Smooth muscle cell (in vitro differentiated cells): ENCODE data around the gene FA2H. TPM values are rescaled to one million over a fixed set of nuclear protein-coding genes. Genes with fewer than 3 reads are reported as not detected.

Experiments
- DNase-seq: peaks from one replicate; lab custom pipeline; 2025; ENCODE audit not compliant: unreplicated experiment; lab: John Stamatoyannopoulos, UW
- H2AFZ ChIP-seq: fragments of 200-600 bp; sonication (generic); 2 replicates; pipeline ENCODE4 v1.6.0; 2016; ENCODE audit warnings: antibody characterized with exemption, low read depth, mild to moderate bottlenecking
- H3F3A ChIP-seq: fragments of 200-600 bp; sonication (generic); 2 replicates; pipeline ENCODE4 v1.6.0; 2017; ENCODE audit warnings: antibody characterized with exemption, low read depth
- H3K27ac ChIP-seq: fragments of 200-600 bp; sonication (generic); 2 replicates; pipeline ENCODE4 v1.5.1; 2016; ENCODE audit warnings: low read depth, mild to moderate bottlenecking
- H3K27me3 ChIP-seq: fragments of 200-600 bp; sonication (generic); 2 replicates; pipeline ENCODE4 v1.6.1; 2016; ENCODE audit warnings: low read depth, mild to moderate bottlenecking
- H3K36me3 ChIP-seq: fragments of 200-600 bp; sonication (generic); 2 replicates; pipeline ENCODE4 v1.5.1; 2016; ENCODE audit warnings: low read depth
- H3K4me1 ChIP-seq: fragments of 200-600 bp; sonication (generic); 2 replicates; pipeline ENCODE4 v1.5.1; 2016; ENCODE audit warnings: low read depth
- H3K4me2 ChIP-seq: fragments of 200-600 bp; sonication (generic); 2 replicates; pipeline ENCODE4 v1.6.0; 2016; ENCODE audit warnings: mild to moderate bottlenecking
- H3K4me3 ChIP-seq: fragments of 200-600 bp; sonication (generic); 2 replicates; pipeline ENCODE4 v1.5.1; 2016; ENCODE audit warnings: mild to moderate bottlenecking
- H3K79me2 ChIP-seq: fragments of 200-600 bp; sonication (generic); 2 replicates; pipeline ENCODE4 v1.6.0; 2016; ENCODE audit warnings: low read depth, mild to moderate bottlenecking
- H3K9ac ChIP-seq: fragments of 200-600 bp; sonication (generic); 2 replicates; pipeline ENCODE4 v1.6.0; 2016; ENCODE audit warnings: low read depth
- H3K9me3 ChIP-seq: fragments of 200-600 bp; sonication (generic); replicated peaks from 2 replicates; pipeline ENCODE4 v1.5.1; 2016; ENCODE audit warnings: low read depth
- H4K20me1 ChIP-seq: fragments of 200-600 bp; sonication (generic); 2 replicates; pipeline ENCODE4 v1.6.0; 2016; ENCODE audit warnings: low read depth
- CTCF ChIP-seq: fragments of 200-600 bp; sonication (generic); IDR thresholded peaks from 2 replicates; pipeline ENCODE4 v1.5.1; 2017; ENCODE audit warnings: borderline replicate concordance, mild to moderate bottlenecking, antibody characterized with exemption; ENCODE audit not compliant: insufficient read depth, poor library complexity, severe bottlenecking
- WGBS: methylation state at CpG from one replicate; pipeline ENCODE4 v1.1.7; 2016; ENCODE audit warnings: low lambda C conversion rate; 5-methylcytosine and 5-hydroxymethylcytosine counted together
- polyA plus RNA-seq: library from polyadenylated mRNA; unstranded; fragments of >200 nt; fragmentation: Nextera tagmentation; extraction: Ambion mirVana; gene quantifications from 2 replicates; pipeline ENCODE4 v1.2.1, GENCODE V29; 2016
- total RNA-seq: library from RNA; depleted of rRNA; stranded (reverse); fragments of >200 nt; gene quantifications from 2 replicates; pipeline ENCODE4 v1.2.3, GENCODE V29; 2014

FA2H gene
- total and polyA plus RNA-seq, 2 experiments from 2014 or later, result not detected

- H3F3A ChIP-seq, result no peaks in the 10 kb centered on the region
- no peaks in the 10 kb centered on the region for H3K4me1 ChIP-seq
- 92% methylated on average over 8 of the region's 8 CpGs for WGBS
- H3K79me2 ChIP-seq, result no peaks in the 10 kb centered on the region
- no peaks in the 10 kb centered on the region for H4K20me1 ChIP-seq
- no peak overlapping the region for H2AFZ ChIP-seq
- TF ChIP-seq CTCF, result no peak
- no peaks in the 10 kb centered on the region for H3K36me3 ChIP-seq
- H3K27ac ChIP-seq, result no peak overlapping the region
- DNase-seq, result no peak
- H3K9ac ChIP-seq, result no peak overlapping the region
- no peak overlapping the region for H3K4me2 ChIP-seq
- no peak overlapping the region for H3K4me3 ChIP-seq
- H3K9me3 ChIP-seq, result no peaks in the 10 kb centered on the region
- H3K27me3 ChIP-seq, result peaks cover 30% of the 10 kb centered on the region
Observed at GRCh38 chr16:74778646-74779045, 4.0 kb upstream of the FA2H start.

GRCh38 chr16:74776926-74777325 lies 2.3 kb upstream of the FA2H start:
- no peaks in the 10 kb centered on the region for H3K4me1 ChIP-seq
- DNase-seq, result no peak
- TF ChIP-seq CTCF, result no peak

GRCh38 chr16:74775255-74775654 lies 635 bp upstream of the FA2H start:
- 75% methylated on average over 5 of the region's 5 CpGs for WGBS
- Histone ChIP-seq H3K36me3 (no peaks in the 10 kb centered on the region), H3K9ac (no peak overlapping the region), H3K27me3 (peaks cover 62% of the 10 kb centered on the region), H3K4me1 (no peaks in the 10 kb centered on the region), H3F3A (no peaks in the 10 kb centered on the region), H2AFZ (no peak overlapping the region), H3K4me3 (peak overlapping the region; percentile 43), H4K20me1 (no peaks in the 10 kb centered on the region), H3K79me2 (no peaks in the 10 kb centered on the region), H3K9me3 (no peaks in the 10 kb centered on the region), H3K4me2 (peak overlapping the region; percentile 84), H3K27ac (no peak overlapping the region)
- DNase-seq, result no peak
- TF ChIP-seq CTCF, result no peak

More at GRCh38 chr16:74776926-74777325, 2.3 kb upstream of the FA2H start:
- Histone ChIP-seq H3K79me2 (no peaks in the 10 kb centered on the region), H3K9me3 (no peaks in the 10 kb centered on the region), H3K4me2 (no peak overlapping the region), H3K9ac (no peak overlapping the region), H3K4me3 (no peak overlapping the region), H3K27me3 (peaks cover 47% of the 10 kb centered on the region), H3F3A (no peaks in the 10 kb centered on the region), H2AFZ (no peak overlapping the region), H3K36me3 (no peaks in the 10 kb centered on the region), H3K27ac (no peak overlapping the region), H4K20me1 (no peaks in the 10 kb centered on the region)
- WGBS, result 90% methylated on average over 2 of the region's 2 CpGs

- H3K4me3 ChIP-seq, result peak overlapping the region; percentile 43
Observed at GRCh38 chr16:74773446-74774222, 986 bp downstream of the FA2H start.

More at GRCh38 chr16:74773446-74774222, 986 bp downstream of the FA2H start:
- no peak for DNase-seq
- Histone ChIP-seq H3K4me2 (peak overlapping the region; percentile 84), H2AFZ (no peak overlapping the region), H3F3A (no peaks in the 10 kb centered on the region), H3K4me1 (no peaks in the 10 kb centered on the region), H3K79me2 (no peaks in the 10 kb centered on the region), H3K27ac (no peak overlapping the region), H4K20me1 (no peaks in the 10 kb centered on the region), H3K9me3 (no peaks in the 10 kb centered on the region), H3K27me3 (peaks cover 66% of the 10 kb centered on the region), H3K9ac (no peak overlapping the region), H3K36me3 (no peaks in the 10 kb centered on the region)
- TF ChIP-seq CTCF, result no peak
- 51% methylated on average over 14 of the region's 14 CpGs for WGBS
